LHCN-M2 (cell line): ENCODE results near the gene DDX25. TPM values are rescaled to one million over a fixed set of nuclear protein-coding genes. Genes with fewer than 3 reads are reported as not detected.
"Not testable (repeated sequence)": the region's sequence is repeated elsewhere in the genome, so short reads cannot be mapped to it uniquely, and the experiment has no call there.

Experiments
- DNase-seq: peaks from one replicate; pipeline ENCODE4 v3.0.0-alpha.2; 2012; ENCODE audit warnings: low read depth
- polyA plus RNA-seq: library from polyadenylated mRNA; unstranded; fragments of >200 nt; gene quantifications from one replicate; pipeline ENCODE4 v1.2.1, GENCODE V29; 2012; ENCODE audit warnings: missing spikeins
- total RNA-seq: library from RNA; depleted of rRNA; stranded (reverse); fragments of >200 nt; gene quantifications from 2 replicates; pipeline ENCODE4 v1.2.3, GENCODE V29; 2014; rRNA removed

Gene DDX25
- total RNA-seq: under 0.01 TPM in 1 of 2 replicates, not detected in the other
- not detected for polyA plus RNA-seq

- DNase-seq: no peak
These were observed at the start of gene DDX25 for GRCh38 chr11:125903711-125904659. DDX25 (plus strand) TSS chr11:125904508; CDS start chr11:125904518, 10 bp downstream.

- not testable (repeated sequence) for DNase-seq
These were observed 46.6 kb upstream of the DDX25 start for GRCh38 chr11:125857670-125858069.

DNA sequence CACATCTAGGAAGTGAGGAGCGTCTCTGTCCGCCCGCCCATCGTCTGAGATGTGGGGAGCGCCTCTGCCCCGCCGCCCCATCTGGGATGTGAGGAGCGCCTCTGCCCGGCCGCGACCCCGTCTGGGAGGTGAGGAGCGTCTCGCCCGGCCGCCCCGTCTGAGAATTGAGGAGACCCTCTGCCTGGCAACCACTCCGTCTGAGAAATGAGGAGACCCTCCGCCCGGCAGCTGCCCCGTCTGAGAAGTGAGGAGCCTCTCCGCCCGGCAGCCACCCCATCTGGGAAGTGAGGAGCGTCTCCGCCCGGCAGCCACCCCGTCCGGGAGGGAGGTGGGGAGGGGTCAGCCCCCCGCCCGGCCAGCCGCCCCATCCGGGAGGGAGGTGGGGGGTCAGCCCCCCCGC lies 41.5 kb upstream of the DDX25 start:
- DNase-seq: not testable (repeated sequence)

GRCh38 chr11:125865354-125865753 lies 39.0 kb upstream of the DDX25 start:
- not testable (repeated sequence) for DNase-seq

DNA sequence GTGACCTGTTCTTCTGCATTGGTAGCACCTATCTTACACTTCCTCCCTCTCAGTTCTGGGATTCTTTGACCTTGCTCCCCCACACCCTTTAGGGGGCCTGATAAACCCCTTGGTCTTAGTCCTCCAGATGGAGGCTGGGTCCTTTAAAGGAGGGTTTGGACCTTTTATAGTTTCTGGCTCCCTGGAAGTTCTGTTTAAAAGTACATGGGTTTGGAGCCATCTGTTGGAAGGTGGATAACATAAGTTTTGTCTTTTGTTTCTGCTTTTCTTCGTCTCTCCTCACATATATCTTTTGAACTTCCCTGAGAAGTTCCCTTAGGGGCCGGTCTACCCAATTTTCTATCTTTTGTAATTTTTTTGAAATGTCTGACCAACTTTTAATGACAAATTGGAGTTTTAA lies 34.8 kb upstream of the DDX25 start:
- no peak for DNase-seq

DNA sequence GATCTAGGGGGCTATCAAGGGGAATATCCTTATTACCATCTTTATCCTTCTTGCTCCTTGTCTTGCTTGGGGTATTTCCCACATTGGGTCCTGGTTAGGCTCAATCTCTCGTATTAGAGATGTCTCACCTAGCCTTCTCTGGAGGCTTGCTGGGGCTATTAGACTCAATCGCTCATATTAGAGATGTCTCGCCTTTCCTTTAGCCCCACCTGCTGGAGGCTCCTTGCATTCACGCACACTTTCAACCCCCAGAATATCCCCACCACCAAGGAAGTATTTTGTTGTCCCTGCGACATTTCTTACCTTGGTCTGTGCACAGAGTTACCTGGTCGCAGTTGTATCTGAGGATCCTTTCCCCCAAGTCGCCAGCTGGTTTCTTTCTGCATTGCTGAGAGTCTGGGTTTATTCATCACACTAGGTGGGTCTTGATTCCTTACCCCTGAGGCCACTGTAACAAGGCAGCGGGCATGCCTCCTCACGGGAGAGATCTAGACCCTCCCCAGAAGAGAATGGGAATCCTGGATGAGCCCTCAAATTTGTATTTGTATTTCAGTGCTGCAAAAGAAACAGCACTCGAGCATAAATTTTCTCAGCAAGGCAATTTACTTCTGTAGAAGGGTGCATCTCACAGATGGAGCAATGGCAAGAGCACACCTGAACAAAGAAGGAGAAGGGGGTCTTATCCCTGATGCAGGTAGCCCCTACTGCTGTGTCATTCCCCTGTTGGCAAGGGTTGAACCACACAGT lies 32.7 kb upstream of the DDX25 start:
- peak; percentile 35 for DNase-seq

- DNase-seq: no peak
These were observed 32.2 kb upstream of the DDX25 start for GRCh38 chr11:125872138-125872491.

GRCh38 chr11:125873881-125874555 lies 30.3 kb upstream of the DDX25 start:
- no peak for DNase-seq

- DNase-seq: peak; percentile 70
These were observed 29.7 kb upstream of the DDX25 start for GRCh38 chr11:125874556-125875124.

DNA sequence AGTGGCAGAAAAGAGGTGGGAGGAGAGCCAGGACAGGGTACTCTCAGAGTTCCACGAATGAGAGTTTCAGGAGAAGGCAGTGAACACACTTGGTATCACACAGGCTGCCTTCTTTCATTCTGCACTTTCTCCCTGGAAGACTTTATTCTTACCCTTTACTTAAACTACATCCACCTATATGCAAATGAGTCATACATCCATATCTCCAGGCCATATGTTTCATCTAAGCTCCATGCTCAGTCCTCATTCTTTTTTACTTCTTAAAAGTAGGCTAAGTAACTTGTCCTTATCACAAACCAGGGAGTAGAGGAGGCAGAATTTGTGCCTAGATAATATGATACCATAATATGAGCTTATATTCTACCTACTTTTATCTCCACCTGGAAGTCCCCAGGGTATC lies 23.0 kb upstream of the DDX25 start:
- no peak for DNase-seq

- DNase-seq: no peak
These were observed 20.9 kb upstream of the DDX25 start for GRCh38 chr11:125883375-125883774.

DNA sequence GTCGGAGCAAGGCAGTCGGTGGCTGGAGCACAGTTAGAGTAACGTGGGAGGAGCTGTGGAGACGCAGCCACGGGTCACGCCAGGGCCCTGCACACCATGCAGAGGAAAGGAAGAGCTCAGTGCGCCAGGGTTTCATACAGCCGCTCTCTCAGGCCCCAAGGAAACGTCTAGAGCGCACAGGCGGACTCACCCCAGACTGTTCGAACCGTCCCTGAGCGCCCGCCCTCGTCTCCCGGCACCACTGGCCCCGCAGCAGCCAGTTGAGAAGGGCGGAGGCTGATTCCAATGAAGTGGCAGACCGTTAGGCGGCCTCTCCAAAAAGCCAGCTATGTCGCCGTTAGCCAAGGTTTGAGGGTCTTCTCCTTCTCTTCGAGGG lies 17.3 kb upstream of the DDX25 start:
- DNase-seq: peak; percentile 31

DNA sequence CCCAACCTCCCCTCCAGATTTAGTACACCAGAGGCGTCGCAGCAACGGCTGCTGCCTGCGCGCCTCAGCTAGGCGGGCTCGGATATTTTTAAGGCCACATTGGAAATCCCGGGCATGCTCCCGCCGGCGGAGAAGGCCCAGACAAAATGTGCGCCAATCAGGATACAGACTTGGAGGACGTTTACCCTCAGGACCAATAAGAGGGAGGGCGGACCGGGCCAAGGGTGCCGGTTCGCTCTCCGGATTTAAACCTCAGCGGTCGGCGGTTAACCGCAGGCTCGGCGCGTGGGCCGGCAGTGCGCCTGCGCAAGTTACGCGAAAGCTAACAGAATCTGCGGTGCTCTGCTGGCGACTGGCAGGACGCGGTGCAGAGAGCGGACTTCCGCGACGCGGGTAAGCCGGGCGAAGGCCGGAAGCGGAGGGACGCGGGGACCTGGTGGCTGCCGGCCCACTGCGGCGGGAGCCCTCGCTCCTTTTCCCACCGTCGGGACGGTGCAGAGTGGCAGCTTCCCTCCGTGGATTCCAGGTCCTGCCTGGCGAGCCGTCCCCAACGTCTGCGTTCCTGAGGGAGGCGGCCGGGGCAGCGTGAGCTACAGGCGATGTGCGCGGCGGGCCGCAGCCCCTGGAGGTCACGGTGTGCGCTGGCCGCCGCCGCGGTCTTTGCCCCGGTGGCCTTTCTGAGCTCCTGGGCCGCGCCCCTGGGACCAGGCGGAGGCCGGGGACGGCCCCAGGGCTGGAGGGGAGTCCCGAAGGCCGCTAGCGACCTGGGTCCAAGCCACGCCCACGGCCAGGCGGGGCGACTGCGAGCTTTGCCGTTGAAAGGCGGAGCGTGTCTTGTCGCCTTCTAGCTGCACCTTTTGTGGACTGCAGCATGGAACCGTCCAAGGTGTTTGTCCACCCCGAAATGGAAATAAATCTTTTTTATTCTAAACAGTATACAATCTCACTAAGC lies 16.7 kb upstream of the DDX25 start, which contains the start of gene HYLS1:
HYLS1 (plus strand) TSS at position 296 of the 952 bp plus-strand sequence. CDS start 11,701 bp downstream, outside the sequence.
- DNase-seq: peak; percentile 97

GRCh38 chr11:125890447-125891100 lies 13.7 kb upstream of the DDX25 start:
- DNase-seq: no peak

- DNase-seq: peak; percentile 31
These were observed 12.2 kb upstream of the DDX25 start for GRCh38 chr11:125892071-125892470.

GRCh38 chr11:125892994-125893393 lies 11.3 kb upstream of the DDX25 start:
- no peak for DNase-seq

DNA sequence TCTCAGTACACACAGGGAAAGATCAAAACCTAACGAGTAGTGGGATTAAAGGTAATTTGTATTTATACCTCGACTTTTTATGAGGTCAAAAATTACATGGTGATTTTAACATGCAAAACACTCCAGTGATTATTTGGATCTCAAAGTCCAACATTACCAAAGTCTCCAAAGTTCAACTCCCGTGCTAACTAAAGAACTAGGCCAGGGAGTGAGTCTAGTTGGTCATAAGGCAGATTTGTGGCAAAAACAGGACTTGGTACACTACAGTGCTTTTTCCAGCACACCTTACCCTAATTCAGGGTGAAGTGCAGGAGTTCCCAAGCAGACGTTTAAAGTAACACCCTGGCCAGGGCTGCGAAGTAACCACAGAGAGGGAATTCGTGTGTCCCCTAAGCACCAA lies 2.4 kb upstream of the DDX25 start:
- no peak for DNase-seq

DNA sequence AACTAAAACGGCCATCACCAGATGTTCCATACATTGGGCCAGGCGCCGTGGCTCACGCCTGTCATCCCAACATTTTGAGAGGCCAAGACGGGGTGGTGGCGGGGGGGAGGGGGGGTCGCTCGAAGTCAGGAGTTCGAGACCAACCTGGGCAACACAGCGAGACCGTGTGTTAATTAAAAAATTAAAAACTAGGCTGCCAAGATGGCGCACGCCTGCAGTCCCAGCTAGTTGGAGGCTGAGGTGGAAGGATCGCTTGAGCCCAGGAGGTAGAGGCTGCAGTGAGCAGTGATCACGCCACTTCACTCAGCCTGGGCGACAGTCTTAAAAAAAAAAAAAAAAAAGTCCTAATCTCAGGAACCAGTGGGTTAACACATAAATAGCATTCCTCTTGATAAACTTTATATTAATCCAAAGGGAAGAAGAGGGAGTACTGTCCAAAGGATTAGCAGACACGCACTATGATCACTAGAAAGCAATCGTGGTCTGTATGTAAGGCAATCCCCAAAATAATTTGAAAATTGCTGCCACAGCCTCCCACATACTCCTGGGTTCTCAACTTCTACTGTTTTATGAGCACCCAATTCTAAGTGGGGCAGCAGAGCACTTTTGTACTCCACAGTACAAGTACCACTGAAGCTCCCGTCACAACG lies 1.9 kb upstream of the DDX25 start:
- DNase-seq: peak; percentile 13
